AML-193 (cell line): ENCODE results near the gene NRG2.
A peak's percentile ranks its signal among the peaks of the same experiment; 100 is the strongest.

Experiments
- DNase-seq, 2 experiments: peaks; one replicate each; lab custom pipeline; 2025; lab: John Stamatoyannopoulos, UW

NRG2 gene

DNA sequence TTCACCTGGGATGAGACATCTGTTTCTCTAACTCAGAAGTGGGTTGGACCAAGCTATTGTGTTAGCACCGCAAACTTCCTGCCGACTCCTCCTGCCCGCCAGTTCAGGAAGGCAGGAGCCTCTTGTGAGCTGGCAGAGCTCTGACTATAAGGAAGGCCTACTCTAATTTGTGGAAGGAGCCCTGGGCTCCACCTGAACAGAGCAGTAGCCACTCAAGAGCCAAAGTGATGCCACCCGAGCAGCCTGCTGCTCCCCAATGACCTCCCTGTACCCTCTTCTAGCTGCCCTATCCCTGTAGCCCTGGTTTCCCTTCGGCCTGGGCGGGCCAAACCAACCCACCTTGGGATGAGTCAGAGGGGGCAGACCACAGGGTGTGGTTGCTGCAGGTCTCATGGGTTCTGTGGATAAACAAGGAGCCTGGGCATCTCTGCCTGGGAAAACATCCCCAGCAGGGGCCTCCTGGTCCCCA is 165.9 kb downstream of the NRG2 start:
- DNase-seq, result no peak

DNA sequence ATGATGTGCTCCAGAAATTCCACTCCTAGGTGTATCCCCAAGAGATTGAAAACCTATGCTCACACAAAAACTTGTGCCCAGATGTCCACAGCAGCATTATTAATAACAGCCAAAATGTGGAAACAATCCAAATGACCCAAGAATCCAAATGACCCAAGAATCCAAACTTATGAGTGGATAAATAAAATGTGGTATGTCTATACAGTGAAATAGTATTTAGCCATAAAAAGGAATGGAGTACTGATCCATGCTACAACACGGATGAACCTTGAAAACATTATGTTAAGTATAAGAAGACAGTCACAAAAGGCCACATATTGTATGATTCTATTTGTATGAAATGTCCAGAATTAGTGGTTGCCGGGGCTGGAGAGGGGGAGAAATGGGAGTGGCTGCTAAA is 167.1 kb downstream of the NRG2 start:
- DNase-seq, result no peak

DNA sequence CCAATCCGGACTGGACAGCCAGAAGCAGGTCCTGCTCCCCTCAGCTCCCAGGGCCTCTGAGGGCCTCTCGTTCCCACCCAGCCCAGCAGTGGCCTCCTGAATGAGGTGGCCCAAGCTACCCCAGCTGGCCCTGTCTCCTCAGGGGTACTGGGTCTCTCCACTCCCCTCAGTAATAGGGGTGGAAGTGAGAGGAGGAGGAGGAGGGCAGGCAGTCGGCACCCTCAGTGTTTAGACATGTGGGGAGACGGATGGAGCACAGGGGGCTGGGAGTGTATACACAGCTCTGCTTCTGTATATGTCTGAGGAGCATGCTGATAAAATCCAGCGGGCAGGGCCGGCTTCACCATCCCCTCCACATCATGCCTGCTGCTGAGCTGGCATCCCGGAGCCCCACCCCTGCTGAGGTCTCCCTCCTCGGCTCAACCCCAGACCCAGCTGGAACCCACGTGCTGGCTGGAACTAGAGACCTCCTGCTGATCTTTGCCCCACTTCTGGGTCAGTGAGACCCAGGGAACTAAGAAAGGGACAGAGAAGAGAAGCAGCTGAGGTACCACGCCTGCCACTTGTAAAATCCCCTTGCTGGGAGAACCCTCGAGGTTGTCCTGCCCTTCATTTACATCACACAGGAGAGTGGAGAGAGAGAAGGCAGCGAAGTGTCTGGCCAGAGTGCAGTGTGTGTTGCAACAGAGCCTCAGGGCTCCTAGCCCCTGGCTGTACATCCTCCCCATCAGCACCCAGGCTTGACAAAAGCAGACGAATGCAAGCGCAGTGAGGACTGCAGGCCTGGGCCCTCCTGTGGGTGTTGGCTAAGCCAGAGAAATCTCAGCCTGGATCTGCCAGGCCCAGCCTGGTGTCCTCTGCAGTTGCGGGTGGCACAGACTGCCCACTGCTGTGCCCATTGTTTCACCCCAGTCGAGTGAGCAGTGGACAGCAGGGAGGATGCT is 170.0 kb downstream of the NRG2 start:
- DNase-seq, result no peak

DNA sequence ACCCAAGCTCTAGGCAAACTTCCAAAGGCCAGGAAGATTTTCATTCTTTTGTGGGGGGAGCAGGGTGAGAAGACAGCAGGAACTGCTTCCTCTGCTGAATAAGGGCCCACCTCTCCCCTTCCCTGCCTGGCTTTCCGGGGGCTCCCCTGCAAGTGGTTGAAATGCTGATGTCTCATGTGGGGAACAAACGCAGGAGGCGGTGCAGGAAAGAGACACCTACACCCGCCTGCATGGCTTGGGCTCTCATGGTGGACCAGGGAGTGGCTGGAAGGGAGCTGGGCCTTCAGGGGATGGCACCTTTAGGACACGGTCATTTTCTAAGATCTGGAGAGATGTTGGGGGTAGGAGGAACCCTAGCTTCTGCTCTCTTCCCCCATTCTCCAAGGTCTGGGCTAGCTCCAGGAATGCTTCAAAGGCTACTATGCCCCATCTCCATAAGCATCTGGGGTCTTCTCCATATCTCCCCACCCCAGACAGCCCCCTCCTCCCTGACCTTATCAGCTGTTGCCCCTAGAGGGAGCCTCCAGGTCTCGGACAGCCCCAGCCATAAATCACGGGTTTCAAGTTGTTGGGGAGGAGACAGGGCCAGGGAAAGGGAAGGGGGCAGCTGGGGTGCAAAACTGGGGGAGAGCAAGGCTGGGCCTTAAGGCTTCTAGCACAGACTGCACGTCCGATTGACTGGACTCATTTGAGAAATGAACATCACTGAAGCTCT is 170.9 kb downstream of the NRG2 start:
- DNase-seq, result no peak

DNA sequence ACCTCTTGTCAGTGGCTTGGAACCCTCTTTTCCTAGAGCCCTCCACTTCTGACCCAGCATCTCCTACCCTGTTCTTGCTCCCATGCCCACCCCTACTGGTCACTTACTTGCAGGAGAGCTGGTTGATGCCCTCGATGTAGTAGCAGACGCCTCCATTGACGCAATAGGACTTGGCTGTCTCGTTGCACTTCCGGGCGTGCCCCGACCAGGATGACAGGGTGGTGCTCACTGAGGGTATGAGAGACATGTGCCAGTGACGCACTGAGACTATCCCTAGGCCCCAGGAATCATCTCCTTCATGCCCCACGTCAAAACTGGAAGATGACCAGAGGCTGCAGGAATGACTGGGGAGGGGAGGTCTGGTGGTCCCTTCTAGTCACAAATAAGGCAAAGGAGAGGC is 171.5 kb downstream of the NRG2 start:
- no peak for DNase-seq

DNA sequence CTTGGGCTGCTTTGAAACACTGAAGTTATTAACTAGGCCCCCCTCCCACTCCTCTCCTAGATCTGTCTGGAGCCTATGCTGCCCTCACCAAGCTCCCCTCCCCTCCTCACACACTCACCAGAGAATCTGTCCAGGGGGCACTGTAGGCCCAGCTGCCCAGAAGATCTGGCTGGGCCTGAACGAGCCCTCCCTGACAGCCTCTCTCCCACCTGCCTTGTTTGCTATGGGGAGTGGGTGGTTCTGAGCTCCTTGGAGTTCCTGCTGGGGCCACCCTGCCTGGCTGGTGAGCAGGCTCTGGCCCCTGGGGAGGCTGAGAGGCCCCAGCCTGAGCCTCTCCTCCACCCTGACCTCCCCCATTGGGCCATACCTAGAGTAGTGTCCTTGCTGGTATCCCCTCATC is 172.4 kb downstream of the NRG2 start:
- no peak for DNase-seq

DNA sequence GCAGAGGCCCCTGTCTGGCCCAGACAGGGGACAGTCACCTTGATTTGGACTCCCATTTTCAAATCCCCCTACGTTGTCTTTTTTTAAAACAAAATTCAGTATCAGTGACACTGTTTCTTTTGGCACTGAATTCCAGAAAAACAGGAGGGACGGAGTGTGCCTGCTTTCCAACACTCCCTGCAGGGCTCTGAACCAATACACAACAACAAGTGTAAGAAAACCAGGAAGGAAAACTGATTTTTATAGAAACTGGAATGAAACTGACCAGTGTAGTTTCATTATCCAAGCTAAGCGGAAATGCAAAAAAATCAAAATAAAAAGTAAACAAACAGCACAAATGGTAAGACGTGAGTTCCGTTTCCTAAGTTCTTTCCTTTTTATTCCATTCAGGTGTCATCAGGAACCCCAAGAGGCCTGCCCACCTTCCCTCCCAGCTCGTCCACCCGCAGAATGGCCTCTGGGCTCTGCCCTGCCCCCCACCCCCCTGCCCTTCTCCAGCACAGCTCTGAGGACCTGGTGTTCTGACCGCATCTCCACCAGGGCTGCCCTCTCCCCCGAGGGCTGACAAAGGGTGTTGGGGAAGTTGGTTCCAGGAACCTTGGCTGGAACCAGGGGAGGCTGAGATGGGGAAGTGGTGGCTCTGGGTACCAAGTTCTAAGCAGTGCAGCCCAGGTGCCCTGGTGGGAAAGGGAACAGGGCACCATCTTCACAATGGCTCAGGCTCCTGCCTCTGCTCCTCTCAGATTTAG is 173.9 kb downstream of the NRG2 start:
- DNase-seq, result no peak

DNA sequence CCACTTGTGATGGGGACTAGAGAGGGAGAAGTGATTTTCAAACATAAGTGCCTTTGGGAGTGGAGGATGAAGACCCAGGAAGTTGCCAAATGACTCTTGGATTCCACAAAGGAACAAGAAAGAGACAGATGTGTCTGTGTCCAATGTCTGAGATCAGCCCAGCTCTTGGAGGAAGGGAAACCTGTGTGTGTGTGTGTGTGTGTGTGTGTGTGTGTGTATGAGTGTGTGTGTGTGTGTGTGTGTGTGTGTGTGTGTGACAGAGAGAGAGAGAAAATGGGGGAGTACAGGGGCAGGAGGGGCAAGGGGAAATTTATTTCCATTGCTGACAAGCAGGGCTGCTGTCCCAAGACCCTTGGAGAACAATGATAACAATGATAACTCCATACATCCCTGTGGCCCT is 175.5 kb downstream of the NRG2 start:
- no peak for DNase-seq

DNA sequence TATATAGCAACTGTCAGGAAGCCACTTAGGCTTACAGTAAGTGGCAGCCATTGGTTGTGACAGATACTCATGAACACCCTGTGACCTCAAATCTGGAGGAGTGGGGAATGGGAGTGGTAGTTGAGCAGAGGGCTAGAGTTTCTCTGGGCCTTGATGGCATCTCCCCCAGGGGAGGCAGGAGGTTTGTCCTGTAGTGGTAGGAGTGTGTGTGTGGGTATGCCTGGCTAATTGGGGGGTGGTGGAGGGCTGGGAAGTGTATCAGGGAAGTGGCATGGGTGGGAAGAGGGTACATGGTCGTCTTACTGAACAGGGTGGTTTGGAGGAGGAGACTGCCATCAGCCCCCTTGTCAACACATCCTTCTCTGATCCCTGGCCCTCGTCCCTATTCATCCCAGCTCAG is 176.0 kb downstream of the NRG2 start:
- DNase-seq, result no peak

DNA sequence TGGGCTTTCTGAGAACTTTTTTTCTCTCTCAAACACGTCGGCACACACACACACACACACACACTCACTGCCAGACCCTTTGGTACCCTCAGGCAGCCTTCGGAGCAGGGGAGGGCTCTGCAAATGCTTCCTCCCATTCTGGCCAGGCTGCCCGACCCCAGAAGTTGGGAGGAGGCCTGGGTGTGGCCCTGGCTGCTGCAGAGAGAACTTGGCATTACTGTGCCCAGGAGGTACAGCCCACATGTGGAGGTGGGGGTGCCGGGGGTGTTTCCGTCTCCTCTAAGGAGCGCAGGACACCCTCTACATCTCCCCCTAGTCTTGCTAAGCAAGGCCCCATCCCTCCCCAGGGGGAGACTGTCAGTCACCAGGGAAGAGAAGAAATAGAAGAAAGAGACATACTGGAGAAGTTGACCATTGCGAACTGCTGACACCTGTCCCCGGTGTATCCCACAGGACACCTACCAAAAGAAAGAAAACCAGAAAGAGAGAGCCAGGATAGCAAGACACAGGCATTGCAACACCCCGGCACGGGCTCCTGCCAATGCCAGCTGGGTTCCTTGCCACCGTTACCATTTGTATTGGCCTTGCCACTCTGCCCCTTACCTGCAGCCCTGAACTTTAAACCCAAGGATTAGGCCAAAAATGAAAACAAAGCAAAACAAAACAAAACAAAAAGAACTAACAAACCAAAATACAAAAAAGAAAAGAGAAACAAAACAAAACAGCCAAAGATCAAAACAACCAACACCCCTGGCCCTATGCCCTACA is 178.2 kb downstream of the NRG2 start:
- DNase-seq, result no peak

DNA sequence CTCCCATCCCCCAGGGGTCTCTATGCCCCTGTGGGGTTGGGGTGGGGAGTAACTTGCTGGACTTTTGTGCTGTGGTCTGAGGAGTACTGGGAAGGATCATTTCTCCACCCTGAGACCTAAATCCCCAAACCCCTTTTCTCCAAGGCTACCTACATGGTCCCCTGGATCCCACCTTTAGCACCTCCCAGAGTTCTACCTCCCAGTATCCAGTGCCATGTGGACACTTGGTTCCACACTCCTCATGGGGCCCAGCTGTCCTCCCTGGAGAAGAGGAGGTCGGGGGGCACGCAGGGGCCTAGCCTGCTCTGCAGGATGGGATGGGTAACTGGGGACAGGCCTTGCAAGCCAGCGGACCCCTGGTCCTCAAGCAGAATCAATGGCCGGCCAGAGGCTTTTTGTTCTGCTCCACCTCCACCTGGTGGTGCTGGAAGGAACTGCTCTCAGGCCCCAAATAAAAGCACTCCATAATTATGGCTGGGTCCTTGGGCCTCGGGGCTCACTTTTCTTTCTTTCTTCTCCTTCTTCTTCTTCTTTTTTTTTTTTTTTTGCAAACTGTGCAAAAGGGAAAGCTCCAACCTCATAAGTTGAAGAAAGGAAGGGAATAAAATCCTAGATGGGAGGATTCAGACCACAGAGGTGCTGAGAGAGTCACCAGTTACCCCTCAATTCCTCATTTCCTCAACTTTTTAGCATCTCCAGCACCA is 179.1 kb downstream of the NRG2 start:
- peak; percentile 13 to 15 for DNase-seq

DNA sequence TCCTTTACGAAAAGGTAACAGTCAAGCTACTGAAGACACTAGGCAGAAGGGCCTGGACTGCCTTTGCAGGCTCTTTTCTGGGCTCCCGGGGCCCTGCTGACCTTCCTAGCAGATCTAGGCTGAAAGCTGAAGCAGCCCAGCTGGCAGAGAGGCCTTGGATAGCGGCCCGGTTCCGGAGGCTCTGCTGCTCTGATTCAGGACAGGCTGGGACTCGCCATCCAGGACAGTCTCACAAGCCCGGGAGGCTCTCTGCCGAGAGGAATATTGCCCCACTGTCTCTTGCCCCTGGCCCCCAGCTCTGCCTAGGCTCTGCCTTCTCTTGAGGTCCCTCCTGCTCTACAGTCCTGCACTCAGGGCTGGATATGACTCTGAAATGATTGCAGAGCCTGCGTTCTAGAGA is 179.7 kb downstream of the NRG2 start:
- DNase-seq, result no peak

DNA sequence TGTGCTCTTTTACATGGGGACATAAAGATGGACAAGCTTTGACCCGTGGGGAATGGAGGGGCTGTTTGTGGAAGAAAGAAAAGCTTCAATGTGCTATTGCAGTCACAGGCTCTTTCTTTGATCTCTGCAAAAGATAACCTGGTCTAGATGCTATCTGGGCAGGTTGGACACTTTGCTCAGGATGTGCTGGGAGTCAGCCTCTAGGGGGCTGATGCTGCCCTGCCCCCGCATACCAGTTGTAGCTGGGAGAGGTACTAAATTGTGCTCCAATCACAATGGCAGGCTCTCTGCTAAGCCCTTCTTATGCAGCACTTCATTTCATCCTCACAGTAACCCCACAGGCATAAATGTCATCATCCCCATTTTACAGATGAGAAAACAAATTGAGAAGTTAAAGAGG is 180.3 kb downstream of the NRG2 start:
- no peak for DNase-seq

DNA sequence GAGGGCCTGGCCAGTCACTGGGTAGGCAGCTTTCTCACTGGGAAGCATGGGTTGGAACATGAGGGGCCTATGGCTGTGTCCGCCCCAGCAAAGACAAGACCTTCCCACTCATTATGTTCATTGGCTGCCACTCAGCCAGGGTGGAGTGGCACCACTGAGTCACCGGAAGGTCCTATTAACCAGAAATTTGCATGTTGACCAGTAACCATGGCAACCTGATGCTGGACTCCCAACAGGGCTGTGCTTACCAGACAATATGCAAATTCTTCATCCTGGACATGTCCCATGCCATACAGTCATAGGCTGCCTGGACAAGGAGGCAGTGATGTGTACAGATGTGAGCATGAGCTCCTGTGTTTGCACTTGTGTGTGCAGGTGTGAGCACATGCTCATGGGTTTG is 180.8 kb downstream of the NRG2 start:
- no peak for DNase-seq

DNA sequence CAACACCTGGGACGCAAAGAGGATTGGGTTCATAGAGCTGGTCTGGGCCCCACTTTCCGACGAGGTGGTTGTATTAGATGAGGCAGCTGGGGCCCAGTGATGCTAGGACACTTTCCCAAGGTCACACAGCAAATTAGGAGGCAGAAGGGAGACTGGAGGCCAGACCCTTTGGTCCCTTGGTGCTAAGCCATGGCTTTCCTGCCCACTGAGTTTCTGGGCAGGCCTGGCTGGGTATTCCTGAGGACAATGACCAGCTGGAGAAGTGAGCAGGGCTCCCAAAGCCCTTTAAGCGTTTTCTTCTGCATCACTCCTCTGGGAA is 181.3 kb downstream of the NRG2 start:
- DNase-seq, result no peak

DNA sequence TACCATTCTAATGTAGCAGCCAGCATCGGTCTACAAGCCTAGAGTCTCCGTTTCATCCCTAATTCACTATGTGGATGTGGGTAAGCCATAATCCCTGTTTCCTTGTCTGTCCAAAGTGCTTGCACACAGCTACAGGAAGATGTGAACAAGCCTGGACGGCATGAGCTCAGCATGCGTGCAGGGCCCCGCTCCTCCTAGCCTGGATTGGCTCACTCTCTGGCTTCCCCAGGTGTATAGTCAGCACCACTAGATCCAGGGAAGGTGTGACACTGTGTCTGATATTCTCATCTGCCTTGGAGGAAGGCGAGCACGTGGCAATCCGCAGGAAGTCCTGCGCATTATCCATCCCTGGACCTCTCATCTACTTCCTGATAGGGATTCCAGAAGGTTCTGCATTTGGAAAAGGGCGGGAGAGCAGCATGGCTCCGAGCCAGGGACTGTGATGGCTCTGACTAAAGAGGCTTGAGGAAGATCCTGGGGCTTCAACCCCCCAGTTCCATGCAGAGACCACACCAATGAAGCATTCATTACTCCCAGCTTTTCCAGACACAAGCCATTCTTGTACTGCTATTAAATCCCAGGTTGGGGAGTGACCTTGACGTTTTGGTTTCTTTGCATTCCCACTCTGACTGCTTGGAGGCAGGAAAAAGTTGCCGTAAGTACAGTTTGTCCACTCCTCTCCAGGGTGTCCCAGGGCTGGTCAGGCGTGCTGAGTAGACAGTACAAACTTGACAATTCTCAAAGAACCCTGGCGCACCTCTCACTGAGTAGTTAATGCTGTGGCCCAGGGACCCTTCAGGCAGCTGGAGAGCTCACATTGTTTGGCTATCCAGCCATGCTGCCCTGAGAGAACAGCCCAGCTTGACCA is 181.8 kb downstream of the NRG2 start:
- no peak for DNase-seq

DNA sequence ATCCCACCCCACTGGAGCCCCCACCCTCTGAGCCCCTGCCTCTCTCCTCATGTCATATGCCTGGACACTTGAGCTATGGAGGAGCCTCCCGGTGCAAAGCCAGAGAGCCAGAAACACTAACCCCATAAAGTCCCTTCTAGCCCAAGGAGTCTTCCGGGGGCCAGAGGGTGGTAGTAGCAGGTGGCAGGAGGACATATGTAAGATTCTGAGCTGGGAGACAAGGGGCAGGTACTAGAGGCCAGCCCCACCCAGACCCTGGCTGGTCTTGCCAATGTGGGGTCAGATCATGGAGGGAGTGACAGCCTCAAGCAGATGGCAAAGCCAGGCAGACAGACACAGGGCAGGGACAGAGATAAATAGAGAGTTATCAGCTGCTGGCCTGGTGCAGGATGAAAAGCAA is 184.1 kb downstream of the NRG2 start:
- no peak for DNase-seq

DNA sequence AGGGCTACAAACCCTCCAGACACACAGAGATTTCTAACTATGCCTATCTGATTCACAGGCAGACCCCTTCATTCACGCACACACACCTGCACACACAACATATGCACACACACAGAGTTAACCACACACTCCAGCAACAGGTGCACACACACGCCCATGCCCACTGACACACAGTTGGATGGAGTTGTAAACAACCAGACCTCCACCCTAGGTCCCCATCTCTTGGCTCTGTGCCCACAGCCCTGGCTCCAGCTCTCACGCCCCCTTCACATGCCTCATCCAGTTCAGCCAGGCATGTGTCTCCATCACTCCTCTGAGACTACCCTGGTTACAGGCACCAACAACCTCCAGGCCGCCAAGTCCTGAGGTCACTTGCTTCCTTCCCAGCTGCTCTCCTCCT is 186.4 kb downstream of the NRG2 start:
- no peak for DNase-seq

DNA sequence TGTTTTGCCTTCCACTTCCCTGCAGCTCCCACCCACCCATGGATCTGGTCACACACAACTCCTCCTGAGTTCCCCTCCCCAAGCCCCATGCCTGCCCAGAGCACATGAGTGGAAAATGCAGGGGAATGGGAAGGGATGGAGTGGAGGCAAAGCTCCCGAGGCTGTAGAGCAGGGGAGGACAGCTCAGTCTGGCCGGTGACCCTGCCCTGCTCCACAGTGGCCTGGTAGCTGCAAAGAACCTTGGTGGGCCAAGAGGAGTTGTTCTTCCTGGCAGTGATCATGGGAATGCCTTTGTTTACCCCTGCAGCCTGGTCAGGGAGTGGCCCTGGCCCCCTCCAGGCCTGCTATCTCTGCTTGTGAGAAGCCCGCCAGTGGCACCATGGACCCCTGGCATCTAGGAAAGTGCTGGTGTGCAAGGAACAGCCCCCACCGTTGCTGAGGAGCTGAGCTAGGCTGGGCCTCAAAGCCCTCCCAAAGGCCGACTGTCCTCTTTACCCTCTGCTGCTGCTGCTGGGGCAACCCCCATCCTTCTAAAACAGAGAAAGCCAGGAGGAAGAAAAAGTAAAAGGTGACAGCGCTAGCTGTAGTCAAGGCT is 187.1 kb downstream of the NRG2 start:
- no peak for DNase-seq

DNA sequence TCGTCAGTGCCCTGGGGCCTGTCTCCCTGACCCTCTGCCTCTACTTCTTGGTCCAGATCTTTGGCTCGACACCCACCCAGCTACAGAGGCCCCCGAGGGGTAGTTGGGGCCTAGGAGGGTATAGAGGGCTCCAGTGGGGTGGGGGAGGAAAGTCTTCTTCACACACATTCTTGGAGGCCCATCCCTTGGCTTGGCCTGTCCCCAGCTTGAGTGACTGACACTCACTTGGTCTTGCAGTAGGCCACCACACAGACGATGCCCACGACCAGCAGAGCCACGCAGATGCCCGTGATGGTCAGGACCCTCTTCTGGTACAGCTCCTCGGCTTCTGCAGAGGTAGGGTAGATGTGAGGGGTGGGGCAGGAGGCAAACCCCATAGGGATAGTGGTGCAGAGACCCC is 187.6 kb downstream of the NRG2 start:
- no peak for DNase-seq
